DLD1 (cell line): Measurements from ENCODE around the gene SPTBN1.
"Not testable (repeated sequence)": the region's sequence is repeated elsewhere in the genome, so short reads cannot be mapped to it uniquely, and the experiment has no call there.

ENCODE experiments used
- in situ Hi-C: cut with HindIII; loops from 2 replicates; pipeline ENCODE4 v1.10.0; 2017; ENCODE audit warnings: low sequenced_read_pairs

The SPTBN1 gene

DNA sequence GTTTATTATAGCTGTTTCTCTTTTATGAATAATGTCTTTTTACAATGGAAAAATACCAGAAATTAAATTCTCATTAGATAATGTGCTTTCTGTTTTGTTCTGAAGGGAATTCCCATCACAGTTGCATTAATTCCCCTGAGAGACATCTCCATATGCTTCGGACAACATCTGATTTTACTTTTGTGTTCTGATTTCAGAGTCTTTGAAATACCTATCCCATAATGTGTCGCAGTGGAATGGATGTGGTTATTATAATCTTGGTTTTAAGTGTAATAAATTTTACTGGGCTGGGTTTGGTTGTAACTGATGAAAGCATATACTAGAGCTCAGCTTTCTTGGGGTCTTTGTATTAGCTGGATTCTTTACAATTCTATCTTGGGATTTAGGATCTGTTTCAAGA lies 12.5 kb downstream of the SPTBN1 start:
- in situ Hi-C loops, result no loop called here

DNA sequence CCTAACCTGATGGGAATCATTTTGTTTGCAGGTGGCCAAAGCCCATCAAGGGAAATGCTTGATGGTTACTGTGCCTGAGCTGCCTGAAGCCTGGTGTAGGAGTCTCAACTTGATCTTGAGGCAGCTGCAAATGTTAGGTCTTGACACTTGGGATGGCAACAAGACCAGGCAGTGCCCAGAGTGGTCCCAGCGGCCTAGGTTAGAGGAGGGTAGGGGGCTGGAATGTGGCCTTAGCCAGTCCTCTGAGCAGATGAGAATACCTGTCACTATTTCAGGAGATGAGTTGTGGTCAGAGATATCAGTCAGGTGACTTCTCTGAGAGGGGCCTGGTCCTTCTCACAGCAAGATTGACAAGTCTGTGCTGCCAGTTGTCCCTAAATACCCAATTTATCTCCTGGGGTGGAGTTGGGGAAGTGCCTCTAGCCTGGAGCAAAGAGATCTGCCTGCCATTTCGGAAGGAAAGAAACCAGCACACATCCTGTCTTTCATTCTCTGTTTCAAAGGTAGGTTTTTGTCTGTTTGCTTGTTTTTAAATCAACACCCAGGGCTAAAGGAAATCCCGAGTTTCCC lies 13.4 kb downstream of the SPTBN1 start:
- in situ Hi-C loops, result no loop called here

DNA sequence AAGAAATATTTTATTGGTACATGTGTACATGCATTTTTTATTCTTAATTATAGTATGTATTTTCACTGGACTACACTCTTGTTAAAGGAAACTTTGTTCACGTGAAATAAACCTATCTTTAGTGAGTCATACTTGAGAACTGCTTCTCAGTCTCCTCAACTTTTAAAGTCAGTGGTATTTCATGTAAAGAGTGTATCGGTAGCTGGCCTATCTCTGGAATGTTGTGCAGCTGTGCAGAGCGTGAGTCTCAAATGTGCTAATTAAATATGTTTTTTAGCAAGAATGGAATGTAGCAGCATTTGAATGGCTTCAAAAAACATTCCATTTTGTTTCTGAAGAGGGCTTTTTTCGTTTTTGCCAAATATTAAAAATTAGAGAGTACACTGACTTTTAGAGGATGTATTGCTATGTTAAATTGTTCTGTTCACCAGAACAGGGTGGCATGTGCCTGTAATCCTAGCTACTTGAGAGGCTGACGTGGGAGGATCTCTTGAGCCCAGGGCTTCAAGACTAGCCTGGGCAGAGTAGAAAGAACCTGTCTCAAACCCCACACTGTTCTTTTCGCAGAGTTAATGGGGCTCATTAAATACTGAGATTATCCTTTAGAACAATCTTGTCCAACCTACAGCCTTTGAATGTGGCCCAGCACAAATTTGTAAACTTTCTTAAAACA lies 14.3 kb downstream of the SPTBN1 start:
- in situ Hi-C loops, result no loop called here

DNA sequence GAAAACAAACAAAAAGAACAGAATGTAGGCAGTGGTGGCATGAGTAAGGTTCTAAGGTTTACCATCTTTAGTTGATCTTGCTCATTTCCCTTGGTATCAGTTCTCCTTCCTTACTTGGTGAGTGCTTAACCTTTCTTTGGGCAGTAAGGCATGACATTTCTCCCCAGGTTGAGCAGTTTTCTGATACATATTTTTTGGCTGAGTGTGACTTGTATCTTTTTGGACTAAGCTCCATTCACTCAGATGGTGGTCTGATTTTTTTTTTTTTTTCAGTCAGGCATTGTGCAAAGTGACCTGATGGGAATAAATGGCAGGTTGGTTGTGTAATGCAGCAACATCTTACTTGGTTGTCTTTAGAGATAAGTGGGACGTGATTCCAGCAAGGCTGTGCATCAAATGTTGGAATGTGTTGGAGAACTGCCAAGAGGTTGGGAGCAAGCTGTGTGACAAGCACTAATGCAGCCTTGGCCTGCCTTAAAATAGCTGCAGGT lies 15.1 kb downstream of the SPTBN1 start:
- in situ Hi-C loops, result no loop called here

DNA sequence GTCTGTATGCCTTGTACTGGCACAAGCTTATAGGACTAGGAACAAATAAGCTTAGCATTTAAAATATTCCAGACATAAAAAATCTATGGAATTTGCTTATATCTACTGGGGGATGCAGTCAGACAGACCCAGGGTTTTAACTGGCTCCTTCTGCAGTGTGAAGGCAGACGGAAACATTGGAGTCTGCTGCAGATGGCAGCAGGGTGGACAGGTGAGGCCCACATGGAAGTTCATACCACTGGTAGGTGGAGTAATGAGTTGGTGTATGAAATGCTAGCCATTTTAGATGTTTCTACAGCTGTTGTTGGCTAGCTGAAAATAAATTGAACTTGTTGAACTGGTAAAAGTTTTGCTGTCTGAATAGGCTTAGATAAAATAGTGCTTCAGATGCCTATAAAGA lies 17.7 kb downstream of the SPTBN1 start:
- in situ Hi-C loops, result no loop called here

DNA sequence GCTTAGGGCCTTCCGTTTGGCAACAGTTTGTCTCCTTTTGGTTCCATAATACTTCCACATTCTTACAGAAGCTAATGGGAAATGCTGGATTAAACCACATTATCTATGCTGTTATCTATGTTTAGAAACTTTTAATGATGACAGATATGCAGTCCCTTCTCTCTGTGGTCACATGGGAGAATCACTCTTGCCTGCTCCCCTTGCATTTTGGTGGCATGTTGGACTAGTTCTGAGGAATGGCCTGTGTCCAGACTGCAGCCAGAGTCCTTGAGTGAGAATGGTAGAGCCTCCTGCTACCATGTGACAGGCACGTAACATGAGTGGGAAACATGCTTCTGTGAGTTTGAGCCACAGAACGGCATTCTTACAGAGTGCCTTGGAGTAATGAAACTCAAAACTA lies 19.2 kb downstream of the SPTBN1 start:
- in situ Hi-C loops, result no loop called here

DNA sequence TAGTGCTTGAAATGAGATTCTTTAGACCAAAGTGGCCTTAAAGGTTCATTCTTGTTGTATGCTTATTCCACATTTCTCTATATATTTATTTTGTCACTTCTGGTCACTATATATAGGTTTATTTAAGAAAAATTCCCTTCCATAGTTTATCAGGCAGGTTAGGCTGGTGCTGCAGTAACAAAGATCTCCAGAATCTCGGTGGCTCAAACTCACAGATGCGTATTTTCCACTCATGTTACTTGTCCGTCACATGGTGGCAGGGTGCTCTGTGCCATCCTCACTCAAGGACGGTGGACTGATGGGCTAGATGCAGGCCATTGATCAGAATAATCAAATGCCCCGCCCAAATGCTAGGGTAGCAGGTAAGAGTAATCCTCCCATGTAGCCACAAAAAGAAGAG lies 19.8 kb downstream of the SPTBN1 start:
- in situ Hi-C loops, result no loop called here

DNA sequence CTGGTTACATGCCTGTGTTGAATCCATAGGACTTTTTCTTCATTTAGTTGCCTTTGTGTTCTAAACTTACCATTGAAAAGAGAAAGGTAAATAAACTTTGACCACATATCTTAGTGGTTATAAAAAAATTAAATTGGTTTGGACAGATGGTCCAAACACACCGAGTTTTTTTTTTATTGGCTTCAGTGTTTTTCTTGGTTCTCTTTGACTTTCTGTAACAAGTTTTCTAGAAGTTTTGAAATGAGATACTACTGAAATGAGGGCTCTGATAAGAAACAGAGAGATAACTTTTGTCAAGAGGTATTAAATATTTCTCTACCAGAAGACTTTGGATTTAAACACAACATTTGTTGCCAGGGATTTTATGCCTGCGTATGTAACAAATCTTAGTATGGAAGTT lies 20.7 kb downstream of the SPTBN1 start:
- in situ Hi-C loops, result no loop called here

DNA sequence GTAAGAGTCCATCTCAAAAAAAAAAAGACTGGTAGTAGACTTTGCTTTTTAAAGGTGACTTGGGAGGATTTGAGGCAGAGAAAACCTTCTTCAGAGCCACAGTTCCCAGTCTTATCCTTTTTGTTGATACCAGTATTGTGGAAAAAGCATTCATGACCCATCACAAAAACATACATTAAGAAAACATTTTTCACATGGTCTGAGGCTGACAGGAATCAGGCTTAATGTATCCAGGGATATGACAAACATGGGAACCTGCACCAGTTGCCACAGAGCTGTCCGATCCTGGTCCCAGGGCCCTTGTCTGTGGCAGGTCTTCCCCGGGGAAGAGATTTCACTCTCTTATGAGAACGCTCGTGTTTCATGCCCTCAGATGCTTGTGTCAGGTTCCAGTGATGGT lies 21.8 kb downstream of the SPTBN1 start:
- in situ Hi-C loops, result no loop called here

DNA sequence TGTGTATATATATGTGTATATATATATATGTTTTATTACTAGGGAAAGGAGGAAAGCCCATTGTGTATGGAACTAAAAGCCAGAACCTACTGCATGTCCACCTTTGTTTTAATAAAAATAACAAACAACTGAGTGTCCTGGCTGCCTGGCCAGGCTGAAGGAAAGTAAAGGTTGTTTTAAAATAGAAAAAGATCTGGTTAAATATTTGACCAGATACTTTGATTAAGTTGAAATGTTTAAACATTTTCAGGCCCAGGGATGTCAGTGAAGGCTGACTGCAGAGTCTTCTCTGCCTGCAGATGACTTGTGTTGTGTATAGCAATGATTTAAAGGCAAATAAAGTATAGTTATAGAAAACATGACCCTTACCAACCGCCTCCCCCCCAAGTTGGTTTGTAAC lies 22.8 kb downstream of the SPTBN1 start:
- in situ Hi-C loops, result no loop called here

DNA sequence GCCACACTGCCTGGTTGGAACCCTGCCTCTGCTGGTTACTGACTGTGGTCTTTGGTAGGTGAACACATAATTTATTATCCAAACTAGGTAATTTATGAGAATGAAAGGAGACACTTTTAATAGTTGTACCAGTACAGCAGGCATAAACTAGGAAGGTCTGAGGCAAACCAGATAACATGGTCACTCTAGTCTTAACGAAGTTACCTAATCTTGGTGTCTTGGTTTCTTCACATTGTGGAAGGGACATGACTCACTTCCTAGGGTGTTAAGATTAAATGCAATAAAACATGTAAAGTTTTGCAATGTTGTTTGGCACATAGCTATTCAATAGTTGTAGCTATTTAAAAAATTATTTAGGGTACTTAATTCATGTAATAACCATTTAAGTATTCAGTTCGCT lies 23.3 kb downstream of the SPTBN1 start:
- in situ Hi-C loops, result no loop called here

DNA sequence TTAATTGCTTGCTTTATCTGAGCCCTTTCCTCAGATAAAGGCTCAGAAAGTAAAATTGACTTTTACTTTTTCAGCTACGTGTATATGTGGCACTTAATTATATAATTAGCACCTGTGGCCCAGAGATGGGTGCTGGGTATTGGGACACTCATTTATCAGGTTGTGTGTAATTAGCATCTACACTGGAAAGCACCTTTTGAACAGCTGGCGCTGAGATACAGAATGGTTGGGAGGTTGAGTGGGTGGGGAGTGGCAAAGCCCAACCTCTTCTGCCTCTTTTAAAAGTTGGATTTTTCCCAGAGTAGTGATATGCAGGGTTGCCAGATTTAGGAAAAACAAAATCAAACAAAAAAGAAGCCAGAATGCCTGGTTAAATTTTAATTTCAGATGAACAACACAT lies 23.9 kb downstream of the SPTBN1 start:
- in situ Hi-C loops, result no loop called here

DNA sequence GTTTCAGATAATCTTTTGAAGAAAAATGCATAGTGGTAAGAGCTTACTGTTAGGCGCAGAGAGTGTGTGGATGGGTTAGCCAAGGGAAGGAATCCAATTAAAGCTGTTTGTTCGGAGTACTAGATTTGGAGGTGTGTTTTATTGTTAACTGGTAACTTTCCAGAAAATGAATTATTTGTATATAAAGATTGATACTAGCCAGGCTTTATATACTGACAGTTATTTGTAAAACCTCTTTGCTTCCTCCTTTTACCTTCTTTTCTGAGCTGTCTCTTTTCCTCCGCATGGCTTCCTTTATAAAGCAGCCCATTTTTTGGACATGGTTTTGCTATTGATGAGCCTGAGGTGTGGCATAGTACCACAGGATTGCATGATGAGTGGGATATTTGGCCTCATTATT lies 25.6 kb downstream of the SPTBN1 start:
- in situ Hi-C loops, result no loop called here

DNA sequence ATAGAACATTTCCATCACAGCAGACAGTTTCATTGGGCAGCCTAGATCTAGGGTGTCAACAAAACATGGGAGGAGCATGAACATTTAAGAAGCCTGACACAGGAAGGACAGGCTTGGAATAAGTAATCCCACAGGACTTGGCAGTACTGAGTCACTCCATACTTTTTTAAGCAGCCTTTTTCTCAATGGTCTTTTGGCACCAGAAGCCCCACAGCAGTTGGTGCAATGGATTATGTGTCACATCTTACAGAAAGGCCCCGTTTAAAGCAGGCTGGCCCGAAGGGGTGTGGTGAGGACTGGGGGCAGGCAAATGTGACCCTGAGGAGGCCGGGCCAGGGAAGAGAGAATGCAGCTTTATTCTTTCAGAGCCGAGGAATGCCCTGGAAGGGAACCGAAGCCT lies 26.6 kb downstream of the SPTBN1 start:
- in situ Hi-C loops, result no loop called here

DNA sequence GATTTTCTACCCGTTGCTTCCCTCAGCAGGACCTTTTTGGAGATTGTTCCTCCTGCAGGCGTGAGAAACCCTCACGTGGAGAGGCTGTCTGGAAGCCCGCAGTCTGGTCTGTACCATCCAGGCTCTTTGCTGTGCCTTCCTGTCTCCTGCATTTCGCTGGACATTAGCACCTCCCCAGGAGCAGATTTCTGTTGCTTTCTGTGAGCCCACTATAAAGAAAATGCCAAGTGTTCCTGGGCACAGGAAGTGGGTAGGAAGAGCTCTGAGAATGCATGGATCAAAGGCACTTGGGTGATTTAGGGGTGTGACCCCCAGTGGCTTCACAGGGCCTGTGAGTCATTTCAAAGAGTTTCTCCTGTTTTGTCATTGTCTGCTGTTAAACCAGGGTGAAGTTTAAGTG lies 27.3 kb downstream of the SPTBN1 start:
- in situ Hi-C loops, result no loop called here

DNA sequence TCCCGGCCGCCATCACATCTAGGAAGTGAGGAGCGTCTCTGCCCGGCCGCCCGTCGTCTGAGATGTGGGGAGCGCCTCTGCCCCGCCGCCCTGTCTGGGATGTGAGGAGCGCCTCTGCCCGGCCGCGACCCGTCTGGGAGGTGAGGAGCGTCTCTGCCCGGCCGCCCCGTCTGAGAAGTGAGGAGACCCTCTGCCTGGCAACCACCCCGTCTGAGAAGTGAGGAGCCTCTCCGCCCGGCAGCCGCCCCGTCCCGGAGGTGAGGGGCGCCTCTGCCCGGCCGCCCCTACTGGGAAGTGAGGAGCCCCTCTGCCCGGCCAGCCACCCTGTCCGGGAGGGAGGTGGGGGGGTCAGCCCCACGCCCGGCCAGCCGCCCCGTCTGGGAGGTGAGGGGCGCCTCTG lies 29.6 kb downstream of the SPTBN1 start:
- in situ Hi-C loops, result not testable (repeated sequence)

DNA sequence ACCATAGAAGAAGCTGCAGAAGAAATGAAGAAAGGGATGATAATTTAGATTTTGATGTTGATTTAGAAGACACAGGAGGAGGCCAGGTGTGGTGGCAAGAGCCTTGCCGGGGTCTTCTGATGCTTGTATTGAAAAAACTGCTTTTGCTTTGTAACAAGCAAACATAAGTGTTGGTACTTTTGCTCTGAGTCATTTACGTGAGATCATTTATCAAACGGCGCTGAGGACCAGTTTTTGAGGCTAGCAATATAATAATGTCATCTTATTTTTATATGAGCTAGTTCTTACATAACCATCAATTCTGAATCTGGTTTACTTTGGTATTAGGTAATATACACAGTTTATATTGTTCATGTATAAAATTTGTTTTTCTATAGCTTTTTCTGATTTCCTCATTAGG lies 30.6 kb downstream of the SPTBN1 start:
- in situ Hi-C loops, result no loop called here

DNA sequence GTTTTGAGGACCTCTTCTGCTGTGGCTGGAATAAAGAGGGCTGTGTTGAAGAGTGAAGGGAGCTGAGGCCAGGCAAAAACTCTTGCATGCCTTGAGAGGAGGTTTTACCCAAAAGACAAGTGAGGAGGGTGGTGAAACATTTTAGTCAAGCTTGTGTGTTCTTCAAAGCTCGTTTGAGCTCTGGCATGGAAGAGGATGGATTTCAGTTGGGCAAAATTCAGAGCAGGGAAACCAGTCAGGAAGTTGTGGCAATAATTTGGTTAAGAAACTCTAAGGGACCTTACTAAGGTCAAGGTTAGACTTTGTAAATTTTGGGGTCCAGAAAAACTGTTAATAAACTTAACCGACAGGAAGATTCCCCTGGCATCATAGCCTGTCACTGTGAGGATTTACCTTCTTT lies 34.7 kb downstream of the SPTBN1 start:
- in situ Hi-C loops, result no loop called here

DNA sequence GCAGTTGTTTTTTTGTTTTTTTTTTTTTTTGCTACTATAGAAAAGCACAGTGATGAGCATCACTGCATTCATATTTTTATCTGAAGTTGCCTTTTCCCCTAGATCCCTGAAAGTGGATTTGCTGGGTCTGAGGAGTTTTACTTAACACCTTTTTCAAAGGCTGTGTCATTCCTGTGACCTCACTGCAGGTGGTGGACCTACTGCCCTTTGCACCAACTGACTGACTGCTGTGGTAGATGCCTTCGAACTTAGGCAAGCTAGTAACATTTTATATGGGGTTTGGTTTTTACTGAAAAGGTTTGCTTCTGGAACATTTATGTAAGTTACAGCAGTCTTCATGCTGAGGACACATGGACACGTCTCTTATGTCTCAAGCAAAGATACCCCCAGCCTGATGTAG lies 36.2 kb downstream of the SPTBN1 start:
- in situ Hi-C loops, result no loop called here

DNA sequence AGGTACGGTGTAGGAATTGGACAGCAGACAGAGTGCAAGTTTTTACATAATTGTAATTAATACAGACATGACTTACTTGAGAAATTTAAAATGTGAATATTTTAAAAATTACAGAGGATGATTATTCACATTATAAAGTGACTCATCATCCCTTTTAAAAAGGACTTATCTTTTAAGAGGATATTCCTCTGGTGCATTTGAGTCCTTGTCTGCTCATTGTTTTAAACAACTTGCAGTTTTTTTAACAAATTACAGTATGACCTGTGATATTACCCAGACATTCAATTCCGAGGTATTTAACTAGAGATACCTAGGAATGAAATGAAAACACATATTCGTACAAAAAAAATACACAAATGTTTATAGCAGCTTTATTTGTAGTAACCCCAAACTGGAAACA lies 38.0 kb downstream of the SPTBN1 start:
- in situ Hi-C loops, result no loop called here

DNA sequence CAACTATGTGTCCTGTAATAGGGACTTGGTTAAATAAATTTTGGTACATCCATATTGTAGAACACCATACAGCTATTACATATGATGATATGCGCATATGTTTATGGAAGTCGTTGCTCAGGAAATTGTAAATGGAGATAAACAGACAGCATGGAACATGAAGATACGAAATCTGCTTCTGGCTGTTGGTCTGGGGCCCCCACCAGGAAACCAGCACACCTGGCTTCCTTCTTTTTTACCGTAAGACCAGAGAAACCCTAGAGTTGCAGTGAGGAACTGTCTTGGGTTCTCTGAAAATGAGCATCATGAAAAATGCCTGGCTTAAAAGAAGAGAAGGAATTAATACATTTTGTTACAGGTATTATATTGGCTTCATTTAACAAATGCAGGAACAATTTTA lies 40.8 kb downstream of the SPTBN1 start:
- in situ Hi-C loops, result no loop called here

DNA sequence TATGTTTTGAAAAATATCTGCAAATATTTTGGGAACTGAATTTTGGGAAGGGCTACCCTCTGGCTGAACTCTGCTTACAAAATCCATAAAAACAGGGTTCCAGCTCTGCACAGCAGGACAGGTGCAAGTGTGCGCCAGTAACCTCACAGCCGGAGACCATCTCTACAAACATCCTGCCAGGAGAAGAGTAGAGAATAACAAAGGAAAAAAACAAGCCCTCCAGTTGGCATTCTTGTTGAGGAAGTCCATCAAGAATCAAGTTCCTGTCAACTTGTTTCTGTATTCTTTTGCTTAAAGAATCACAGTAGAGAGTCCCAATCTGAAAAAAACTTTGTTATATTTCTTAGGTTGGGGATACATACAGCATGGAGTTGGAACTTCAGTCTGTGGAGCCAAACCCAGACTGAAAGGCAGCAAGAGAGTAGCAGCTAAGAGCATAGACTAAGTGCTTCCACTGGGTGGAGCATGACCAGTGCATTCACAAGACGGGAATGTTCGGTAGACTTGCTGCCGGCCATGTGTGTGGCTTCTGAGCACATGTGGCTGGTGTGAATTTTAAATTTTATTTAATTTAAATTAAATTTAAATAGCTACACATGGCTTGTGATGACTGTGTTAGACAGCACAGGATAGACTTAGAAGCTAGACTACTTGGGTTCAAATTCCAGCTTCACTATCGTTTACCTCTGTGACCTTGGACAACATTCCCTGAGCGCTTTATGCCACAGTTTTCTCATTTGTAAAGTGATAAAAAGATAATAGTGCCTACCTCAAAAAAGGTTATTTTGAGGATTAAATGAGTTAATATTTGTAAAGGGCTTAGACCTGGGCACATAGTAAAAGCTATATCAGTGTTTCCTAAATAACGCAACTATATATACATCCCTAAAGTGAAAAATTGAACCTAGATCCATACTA lies 41.9 kb downstream of the SPTBN1 start:
- in situ Hi-C loops, result no loop called here
